KMS-11 (cell line): ENCODE measurements around the gene XRN2.

Experiments
- H2AFZ ChIP-seq: fragments of 200-600 bp; sonication (generic); 2 replicates; pipeline ENCODE4 v1.6.1; 2016; ENCODE audit warnings: antibody characterized with exemption, mixed run types, low read depth
- H3K27ac ChIP-seq: fragments of 200-600 bp; sonication (generic); 2 replicates; pipeline ENCODE4 v1.6.1; 2016; ENCODE audit warnings: mild to moderate bottlenecking, mixed run types
- H3K27me3 ChIP-seq: fragments of 200-600 bp; sonication (generic); 2 replicates; pipeline ENCODE4 v1.6.1; 2017; ENCODE audit warnings: mild to moderate bottlenecking, low read depth, mixed run types, moderate library complexity; ENCODE audit not compliant: insufficient read depth
- H3K36me3 ChIP-seq: fragments of 200-600 bp; sonication (generic); 2 replicates; pipeline ENCODE4 v1.6.1; 2017; ENCODE audit warnings: mild to moderate bottlenecking, mixed run types; ENCODE audit not compliant: insufficient read depth
- H3K4me1 ChIP-seq: fragments of 200-600 bp; sonication (generic); 2 replicates; pipeline ENCODE4 v1.6.1; 2016; ENCODE audit warnings: mild to moderate bottlenecking, low read depth, mixed run types; ENCODE audit not compliant: poor library complexity, severe bottlenecking
- H3K4me2 ChIP-seq: fragments of 200-600 bp; sonication (generic); 2 replicates; pipeline ENCODE4 v1.7.0; 2016; ENCODE audit warnings: mild to moderate bottlenecking, mixed run types
- H3K4me3 ChIP-seq: fragments of 200-600 bp; sonication (generic); IDR thresholded peaks from 2 replicates; pipeline ENCODE4 v1.6.1; 2017; ENCODE audit warnings: low read depth, low read length, mixed read lengths; ENCODE audit not compliant: insufficient read depth
- H3K79me2 ChIP-seq: fragments of 200-600 bp; sonication (generic); 2 replicates; pipeline ENCODE4 v1.6.1; 2016; ENCODE audit warnings: low read depth, mixed run types; ENCODE audit not compliant: insufficient read depth
- H3K9ac ChIP-seq: fragments of 200-600 bp; sonication (generic); 2 replicates; pipeline ENCODE4 v1.6.1; 2016; ENCODE audit warnings: mild to moderate bottlenecking, mixed run types
- H4K20me1 ChIP-seq: fragments of 200-600 bp; sonication (generic); 2 replicates; pipeline ENCODE4 v1.6.1; 2016; ENCODE audit warnings: mild to moderate bottlenecking, mixed run types; ENCODE audit not compliant: insufficient read depth
- TF ChIP-seq, protein P1 (sequence below): fragments of 200-600 bp; sonication (generic); conservative IDR thresholded peaks from 2 replicates; pipeline ENCODE4 v1.6.1; 2017; ENCODE audit warnings: low read depth, mild to moderate bottlenecking, antibody characterized with exemption, low read length, moderate library complexity, mixed read lengths

XRN2 gene

GRCh38 chr20:21342656-21343345, 39.7 kb downstream of the XRN2 start:
- H3K36me3 ChIP-seq = no peaks in the 10 kb centered on the region
- no peaks in the 10 kb centered on the region for H3K79me2 ChIP-seq
- H3K4me2 ChIP-seq = no peak overlapping the region
- no peaks in the 10 kb centered on the region for H3K4me1 ChIP-seq
- H4K20me1 ChIP-seq = no peaks in the 10 kb centered on the region
- H3K27me3 ChIP-seq = no peaks in the 10 kb centered on the region
- TF ChIP-seq, protein P1, sequence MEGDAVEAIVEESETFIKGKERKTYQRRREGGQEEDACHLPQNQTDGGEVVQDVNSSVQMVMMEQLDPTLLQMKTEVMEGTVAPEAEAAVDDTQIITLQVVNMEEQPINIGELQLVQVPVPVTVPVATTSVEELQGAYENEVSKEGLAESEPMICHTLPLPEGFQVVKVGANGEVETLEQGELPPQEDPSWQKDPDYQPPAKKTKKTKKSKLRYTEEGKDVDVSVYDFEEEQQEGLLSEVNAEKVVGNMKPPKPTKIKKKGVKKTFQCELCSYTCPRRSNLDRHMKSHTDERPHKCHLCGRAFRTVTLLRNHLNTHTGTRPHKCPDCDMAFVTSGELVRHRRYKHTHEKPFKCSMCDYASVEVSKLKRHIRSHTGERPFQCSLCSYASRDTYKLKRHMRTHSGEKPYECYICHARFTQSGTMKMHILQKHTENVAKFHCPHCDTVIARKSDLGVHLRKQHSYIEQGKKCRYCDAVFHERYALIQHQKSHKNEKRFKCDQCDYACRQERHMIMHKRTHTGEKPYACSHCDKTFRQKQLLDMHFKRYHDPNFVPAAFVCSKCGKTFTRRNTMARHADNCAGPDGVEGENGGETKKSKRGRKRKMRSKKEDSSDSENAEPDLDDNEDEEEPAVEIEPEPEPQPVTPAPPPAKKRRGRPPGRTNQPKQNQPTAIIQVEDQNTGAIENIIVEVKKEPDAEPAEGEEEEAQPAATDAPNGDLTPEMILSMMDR = no peak
- no peak overlapping the region for H3K9ac ChIP-seq
- no peak overlapping the region for H3K27ac ChIP-seq
- no peak overlapping the region for H2AFZ ChIP-seq
- no peak overlapping the region for H3K4me3 ChIP-seq

GRCh38 chr20:21344206-21344900, 41.2 kb downstream of the XRN2 start:
- H3K4me3 ChIP-seq = no peak overlapping the region
- no peak overlapping the region for H3K9ac ChIP-seq
- H2AFZ ChIP-seq = no peak overlapping the region
- H3K4me2 ChIP-seq = no peak overlapping the region
- H3K79me2 ChIP-seq = no peaks in the 10 kb centered on the region
- TF ChIP-seq, protein P1 = no peak
- H4K20me1 ChIP-seq = no peaks in the 10 kb centered on the region
- H3K36me3 ChIP-seq = no peaks in the 10 kb centered on the region
- no peaks in the 10 kb centered on the region for H3K27me3 ChIP-seq
- no peak overlapping the region for H3K27ac ChIP-seq
- no peaks in the 10 kb centered on the region for H3K4me1 ChIP-seq

DNA sequence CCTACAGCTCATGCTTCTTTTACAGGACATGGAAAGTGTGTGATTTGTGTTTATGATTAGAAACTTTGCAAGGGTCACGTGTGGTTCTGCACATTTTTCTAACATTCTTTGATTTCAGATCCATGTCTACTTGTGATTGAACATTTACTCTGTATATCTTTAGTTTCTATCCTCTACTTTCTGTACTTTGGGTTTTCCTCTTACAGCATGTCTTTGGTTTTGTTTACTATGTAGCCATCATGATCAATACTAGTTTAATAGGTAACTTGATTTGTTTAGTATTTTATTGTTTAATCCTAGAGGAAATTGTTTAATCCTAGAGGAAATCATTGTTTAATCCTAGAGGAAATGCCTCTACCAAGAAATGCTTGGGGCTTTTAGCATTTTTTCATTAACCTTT, 41.8 kb downstream of the XRN2 start:
- Histone ChIP-seq H3K36me3 (no peaks in the 10 kb centered on the region), H3K4me3 (no peak overlapping the region), H2AFZ (no peak overlapping the region), H3K4me1 (no peaks in the 10 kb centered on the region), H4K20me1 (no peaks in the 10 kb centered on the region), H3K4me2 (no peak overlapping the region), H3K79me2 (no peaks in the 10 kb centered on the region), H3K27me3 (no peaks in the 10 kb centered on the region), H3K27ac (no peak overlapping the region), H3K9ac (no peak overlapping the region)
- TF ChIP-seq, protein P1 = no peak

- Histone ChIP-seq H3K4me2 (no peak overlapping the region), H4K20me1 (no peaks in the 10 kb centered on the region), H3K4me3 (no peak overlapping the region), H3K4me1 (no peaks in the 10 kb centered on the region), H3K9ac (no peak overlapping the region), H3K36me3 (no peaks in the 10 kb centered on the region), H3K79me2 (no peaks in the 10 kb centered on the region), H3K27ac (no peak overlapping the region), H3K27me3 (no peaks in the 10 kb centered on the region), H2AFZ (no peak overlapping the region)
- TF ChIP-seq, protein P1 = no peak
Observed at GRCh38 chr20:21352703-21353102, 49.6 kb downstream of the XRN2 start.
